Nephron progenitor cell (in vitro differentiated cells): Measurements from ENCODE around the gene ST3GAL4.
"Not testable (repeated sequence)": the region's sequence is repeated elsewhere in the genome, so short reads cannot be mapped to it uniquely, and the experiment has no call there.

Experiments used
- DNase-seq: peaks from one replicate; pipeline ENCODE4 v3.0.0; 2021
- H3K27ac Mint-ChIP-seq: 2 replicates; pipeline ENCODE4 v1.8.0; 2021; ENCODE audit warnings: mild to moderate bottlenecking, moderate library complexity, mixed read lengths
- H3K27me3 Mint-ChIP-seq: 2 replicates; pipeline ENCODE4 v1.8.0; 2021; ENCODE audit warnings: mild to moderate bottlenecking, low read depth, mixed read lengths; ENCODE audit not compliant: poor library complexity
- H3K36me3 Mint-ChIP-seq: 2 replicates; pipeline ENCODE4 v1.8.0; 2021; ENCODE audit warnings: low read depth, mixed read lengths
- H3K4me1 Mint-ChIP-seq: 2 replicates; pipeline ENCODE4 v1.8.0; 2021; ENCODE audit warnings: mixed read lengths
- H3K4me3 Mint-ChIP-seq: 2 replicates; pipeline ENCODE4 v1.8.0; 2021; ENCODE audit warnings: mild to moderate bottlenecking, moderate library complexity, mixed read lengths
- H3K9me3 Mint-ChIP-seq: 2 replicates; pipeline ENCODE4 v1.8.0; 2021; ENCODE audit warnings: mild to moderate bottlenecking, moderate library complexity, mixed read lengths
- TF ChIP-seq, protein P1 (sequence below): fragments of 200-600 bp; sonication (generic); IDR thresholded peaks from 2 replicates; pipeline ENCODE4 v1.5.0; 2021; ENCODE audit warnings: antibody characterized with exemption

The ST3GAL4 gene, protein sequence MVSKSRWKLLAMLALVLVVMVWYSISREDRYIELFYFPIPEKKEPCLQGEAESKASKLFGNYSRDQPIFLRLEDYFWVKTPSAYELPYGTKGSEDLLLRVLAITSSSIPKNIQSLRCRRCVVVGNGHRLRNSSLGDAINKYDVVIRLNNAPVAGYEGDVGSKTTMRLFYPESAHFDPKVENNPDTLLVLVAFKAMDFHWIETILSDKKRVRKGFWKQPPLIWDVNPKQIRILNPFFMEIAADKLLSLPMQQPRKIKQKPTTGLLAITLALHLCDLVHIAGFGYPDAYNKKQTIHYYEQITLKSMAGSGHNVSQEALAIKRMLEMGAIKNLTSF

DNA sequence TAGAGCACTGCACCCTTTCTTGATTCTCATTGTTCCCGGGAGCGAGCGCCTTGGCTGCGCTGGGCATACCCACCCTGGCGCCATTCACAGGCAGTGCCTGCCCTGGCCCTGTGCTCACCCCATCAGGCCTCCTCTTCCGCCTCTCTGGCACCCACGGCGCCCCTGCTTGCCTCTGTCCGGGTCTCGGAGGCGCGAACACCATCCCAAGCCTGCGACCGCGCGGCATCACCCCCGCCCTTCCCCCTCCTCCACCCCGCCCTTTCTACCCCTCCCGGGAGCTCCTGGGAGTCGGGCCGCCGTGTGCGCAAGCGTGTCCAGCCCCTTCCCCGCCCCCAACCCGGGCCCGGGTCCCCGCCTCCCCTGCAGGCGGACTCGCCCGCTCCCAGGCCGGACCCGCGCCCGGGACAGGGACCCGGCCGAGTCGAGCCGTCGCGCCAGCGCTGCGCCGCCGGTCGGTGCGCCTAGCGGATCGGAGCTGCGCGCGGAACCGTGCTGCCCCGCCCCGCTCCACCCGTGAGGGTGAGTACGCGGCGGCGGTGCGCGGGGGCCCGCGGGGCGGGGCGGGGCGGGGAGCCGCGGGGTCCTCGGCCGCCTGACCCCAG, at the start of gene ST3GAL4:
TSS of gene ST3GAL4 (plus strand) at position 363 of the 602 bp plus-strand sequence. CDS start 50,470 bp downstream, outside the sequence.
- peaks cover 8% of the 10 kb centered on the region for H3K36me3 Mint-ChIP-seq
- H3K27me3 Mint-ChIP-seq: peaks cover 3% of the 10 kb centered on the region
- peak; percentile 93 for DNase-seq
- peaks cover 74% of the 10 kb centered on the region for H3K4me1 Mint-ChIP-seq
- no peaks in the 10 kb centered on the region for H3K9me3 Mint-ChIP-seq
- peak within 1 kb of the TSS; percentile 93 for H3K4me3 Mint-ChIP-seq
- H3K27ac Mint-ChIP-seq: no peak within 1 kb of the TSS
- TF ChIP-seq, protein P1, sequence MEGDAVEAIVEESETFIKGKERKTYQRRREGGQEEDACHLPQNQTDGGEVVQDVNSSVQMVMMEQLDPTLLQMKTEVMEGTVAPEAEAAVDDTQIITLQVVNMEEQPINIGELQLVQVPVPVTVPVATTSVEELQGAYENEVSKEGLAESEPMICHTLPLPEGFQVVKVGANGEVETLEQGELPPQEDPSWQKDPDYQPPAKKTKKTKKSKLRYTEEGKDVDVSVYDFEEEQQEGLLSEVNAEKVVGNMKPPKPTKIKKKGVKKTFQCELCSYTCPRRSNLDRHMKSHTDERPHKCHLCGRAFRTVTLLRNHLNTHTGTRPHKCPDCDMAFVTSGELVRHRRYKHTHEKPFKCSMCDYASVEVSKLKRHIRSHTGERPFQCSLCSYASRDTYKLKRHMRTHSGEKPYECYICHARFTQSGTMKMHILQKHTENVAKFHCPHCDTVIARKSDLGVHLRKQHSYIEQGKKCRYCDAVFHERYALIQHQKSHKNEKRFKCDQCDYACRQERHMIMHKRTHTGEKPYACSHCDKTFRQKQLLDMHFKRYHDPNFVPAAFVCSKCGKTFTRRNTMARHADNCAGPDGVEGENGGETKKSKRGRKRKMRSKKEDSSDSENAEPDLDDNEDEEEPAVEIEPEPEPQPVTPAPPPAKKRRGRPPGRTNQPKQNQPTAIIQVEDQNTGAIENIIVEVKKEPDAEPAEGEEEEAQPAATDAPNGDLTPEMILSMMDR: no peak

DNA sequence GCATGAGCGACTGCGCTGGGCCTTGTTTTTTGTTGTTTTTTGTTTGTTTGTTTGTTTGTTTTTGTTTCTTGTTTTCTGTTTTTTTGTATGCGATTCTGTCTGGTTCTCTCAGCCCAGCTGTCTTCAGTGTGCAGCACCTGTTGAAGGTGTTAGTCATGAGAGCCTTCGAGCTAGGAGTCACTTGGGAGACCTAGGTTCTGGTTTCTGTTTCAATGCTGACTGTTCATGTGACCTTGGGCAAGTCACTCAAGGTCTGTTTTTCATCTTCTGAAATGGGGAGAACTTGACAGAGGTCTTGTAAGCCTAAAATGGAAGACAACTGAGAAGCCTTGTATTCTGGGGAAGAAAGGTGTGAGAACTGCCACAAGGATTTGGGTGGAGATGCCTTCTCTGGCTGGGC, 49.8 kb upstream of the ST3GAL4 start:
- Mint-ChIP-seq H3K36me3 (peaks cover 51% of the 10 kb centered on the region), H3K27me3 (peaks cover 2% of the 10 kb centered on the region), H3K27ac (no peak overlapping the region), H3K4me3 (peak overlapping the region; percentile 66), H3K4me1 (peaks cover 45% of the 10 kb centered on the region), H3K9me3 (peaks cover 12% of the 10 kb centered on the region)
- no peak for DNase-seq
- TF ChIP-seq, protein P1: no peak

DNA sequence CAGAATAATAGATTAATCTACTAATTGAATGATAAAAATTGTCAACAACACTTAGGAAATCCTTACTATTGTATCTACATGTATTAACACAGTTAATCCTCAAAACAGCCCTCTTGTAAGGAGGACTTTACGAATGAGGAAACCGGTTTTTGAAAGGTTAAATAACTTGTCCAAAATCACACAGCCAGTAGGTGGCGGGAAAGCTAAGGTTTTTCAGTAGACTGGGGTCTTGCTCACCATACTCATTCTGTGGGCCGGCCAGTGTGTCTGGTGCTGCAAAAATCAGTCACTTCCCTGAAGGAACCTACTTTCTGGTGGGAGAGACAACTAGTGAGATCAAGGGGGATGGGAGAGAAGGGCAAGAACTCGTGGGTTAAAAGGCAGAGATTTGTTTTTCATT, 47.8 kb upstream of the ST3GAL4 start:
- peak; percentile 50 for DNase-seq
- Mint-ChIP-seq H3K4me1 (peaks cover 53% of the 10 kb centered on the region), H3K9me3 (peaks cover 8% of the 10 kb centered on the region), H3K36me3 (peaks cover 41% of the 10 kb centered on the region), H3K27ac (no peak overlapping the region), H3K27me3 (peaks cover 2% of the 10 kb centered on the region), H3K4me3 (no peak overlapping the region)
- TF ChIP-seq, protein P1: peak; percentile 44

DNA sequence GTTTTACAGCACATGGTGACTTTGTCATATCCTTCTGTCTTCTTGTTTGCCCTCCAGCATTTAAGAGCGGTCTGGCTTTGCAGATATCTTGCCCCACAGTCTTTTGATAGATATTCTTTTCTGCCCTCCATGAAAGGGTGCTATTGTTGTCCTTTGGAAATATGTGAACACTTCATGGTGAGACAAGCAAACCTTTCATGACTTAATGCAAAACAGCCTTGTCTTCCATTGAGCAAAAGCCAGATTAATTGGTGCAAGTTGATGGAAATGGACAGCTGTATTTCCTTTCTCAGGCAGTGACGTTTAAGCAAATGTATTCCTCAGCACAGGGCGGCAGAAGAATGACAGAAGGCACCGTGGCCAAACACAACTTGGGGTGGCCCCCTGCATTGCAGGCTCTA, 47.2 kb upstream of the ST3GAL4 start:
- no peak overlapping the region for H3K4me3 Mint-ChIP-seq
- no peak overlapping the region for H3K27ac Mint-ChIP-seq
- peaks cover 3% of the 10 kb centered on the region for H3K9me3 Mint-ChIP-seq
- TF ChIP-seq, protein P1: no peak
- H3K36me3 Mint-ChIP-seq: peaks cover 36% of the 10 kb centered on the region
- no peak for DNase-seq
- peaks cover 53% of the 10 kb centered on the region for H3K4me1 Mint-ChIP-seq
- H3K27me3 Mint-ChIP-seq: peaks cover 4% of the 10 kb centered on the region

DNA sequence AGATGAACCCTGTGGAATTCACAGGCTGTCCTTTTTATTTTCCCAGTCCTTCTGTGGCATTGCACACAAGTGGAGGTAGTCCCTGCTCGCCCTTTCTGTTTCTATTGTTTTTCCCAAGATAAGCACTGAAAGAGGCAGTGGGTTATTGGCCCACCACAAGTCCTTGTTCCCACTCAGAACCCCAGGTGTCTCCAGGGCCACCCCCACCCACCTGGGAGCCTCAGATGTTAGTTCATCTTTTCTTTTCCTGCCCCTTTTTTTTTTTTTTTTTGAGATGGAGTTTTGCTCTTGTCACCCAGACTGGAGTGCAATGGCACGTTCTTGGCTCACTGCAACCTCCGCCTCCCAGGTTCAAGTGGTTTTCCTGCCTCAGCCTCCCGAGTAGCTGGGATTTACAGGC, 46.7 kb upstream of the ST3GAL4 start:
- peaks cover 37% of the 10 kb centered on the region for H3K36me3 Mint-ChIP-seq
- not testable (repeated sequence) for H3K9me3 Mint-ChIP-seq, H3K4me3 Mint-ChIP-seq, DNase-seq, H3K27me3 Mint-ChIP-seq, H3K27ac Mint-ChIP-seq
- H3K4me1 Mint-ChIP-seq: peaks cover 50% of the 10 kb centered on the region

DNA sequence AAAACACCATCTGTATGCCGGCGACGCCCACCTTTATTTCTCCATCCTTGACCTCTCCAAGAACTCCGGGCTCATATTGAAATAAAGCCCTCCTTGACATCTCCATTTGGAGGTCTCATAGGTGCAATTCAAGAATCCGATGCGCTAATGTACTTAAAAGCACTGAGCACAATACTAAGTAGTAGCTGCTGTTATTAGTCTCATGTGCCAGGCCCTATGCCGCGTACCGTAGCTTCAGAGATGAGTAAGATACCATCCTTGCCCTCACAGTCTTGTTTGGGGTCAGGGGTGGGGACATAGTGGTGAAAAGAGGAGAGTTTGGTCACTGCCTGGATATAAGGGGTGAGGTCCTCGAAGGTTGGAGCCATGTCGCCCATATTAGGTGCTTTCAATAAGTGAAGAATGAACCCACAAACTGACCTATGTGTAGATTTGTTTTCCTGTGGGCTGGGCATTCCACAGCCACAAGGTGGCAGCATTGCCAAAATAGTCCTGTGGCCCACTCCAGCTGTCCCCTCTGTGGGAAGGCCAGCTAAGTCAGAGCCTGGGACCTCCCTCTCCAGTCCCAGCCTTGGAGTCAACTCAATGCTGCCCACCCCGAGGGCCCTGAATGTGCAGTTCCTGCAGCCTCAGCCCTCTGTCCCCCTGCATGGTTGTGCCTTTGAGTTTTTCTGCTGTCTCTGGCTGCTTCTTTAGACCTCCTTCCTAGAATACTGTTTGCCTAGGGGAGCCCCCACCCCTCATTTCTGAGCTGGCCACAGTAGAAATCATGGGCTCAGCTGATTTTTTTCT, 45.1 kb upstream of the ST3GAL4 start:
- peak; percentile 83 for DNase-seq
- no peak overlapping the region for H3K4me3 Mint-ChIP-seq
- peaks cover 39% of the 10 kb centered on the region for H3K4me1 Mint-ChIP-seq
- H3K9me3 Mint-ChIP-seq: peaks cover 5% of the 10 kb centered on the region
- TF ChIP-seq, protein P1: peak; percentile 88
- H3K27ac Mint-ChIP-seq: peak overlapping the region; percentile 88
- H3K27me3 Mint-ChIP-seq: peaks cover 4% of the 10 kb centered on the region
- peaks cover 48% of the 10 kb centered on the region for H3K36me3 Mint-ChIP-seq
